ENCODE measurements around the gene PCNX2. TPM values are rescaled to one million over a fixed set of nuclear protein-coding genes. Genes with fewer than 3 reads are reported as not detected.

Gene PCNX2
- total and polyA plus RNA-seq, 3 donors from 2014 or later = 8.4 to 28.9 (median 27.6) TPM

GRCh38 chr1:233281711-233282581 lies 13.6 kb downstream of the PCNX2 start:
- Histone ChIP-seq H3K4me3 (no peak overlapping the region), H3K36me3 (ENCODE audit: low read depth, missing control alignments) (no peaks in the 10 kb centered on the region), H3K27ac (no peak overlapping the region), H3K27me3 (no peaks in the 10 kb centered on the region), H3K4me1 (no peaks in the 10 kb centered on the region), H3K9me3 (no peaks in the 10 kb centered on the region)
- 88% methylated on average over 8 of the region's 8 CpGs for WGBS, 2 donors
- no peak for TF ChIP-seq POLR2A (IDR thresholded peaks at IDR 0.05)
- no peak for TF ChIP-seq CTCF (IDR thresholded peaks at IDR 0.05)
- intact Hi-C loops (cut with DNase I; ENCODE audit: low total_unique reads) = no loop called here
- DNase-seq = no peak

- H3K9me3 ChIP-seq = no peaks in the 10 kb centered on the region
- 92 to 94% methylated on average over 2 of the region's 2 CpGs for WGBS, 2 donors
- H3K4me1 ChIP-seq = no peaks in the 10 kb centered on the region
- intact Hi-C loops (cut with DNase I; ENCODE audit: low total_unique reads) = no loop called here
- H3K4me3 ChIP-seq = no peak overlapping the region
- no peak for TF ChIP-seq POLR2A (IDR thresholded peaks at IDR 0.05)
- no peak for TF ChIP-seq CTCF (IDR thresholded peaks at IDR 0.05)
- H3K27ac ChIP-seq = no peak overlapping the region
- H3K27me3 ChIP-seq = no peaks in the 10 kb centered on the region
- H3K36me3 ChIP-seq (ENCODE audit: low read depth, missing control alignments) = no peaks in the 10 kb centered on the region
- DNase-seq = no peak
Measured at GRCh38 chr1:233279971-233280370, 15.6 kb downstream of the PCNX2 start.

- intact Hi-C loops (cut with DNase I; ENCODE audit: low total_unique reads) = no loop called here
- WGBS, 2 donors = 85 to 93% methylated on average over 1 of the region's 1 CpG
- no peaks in the 10 kb centered on the region for H3K27me3 ChIP-seq
- DNase-seq = no peak
- H3K36me3 ChIP-seq (ENCODE audit: low read depth, missing control alignments) = no peaks in the 10 kb centered on the region
- no peak overlapping the region for H3K27ac ChIP-seq
- no peak overlapping the region for H3K4me3 ChIP-seq
- no peak for TF ChIP-seq POLR2A (IDR thresholded peaks at IDR 0.05)
- TF ChIP-seq CTCF (IDR thresholded peaks at IDR 0.05) = no peak
- H3K4me1 ChIP-seq = no peaks in the 10 kb centered on the region
- H3K9me3 ChIP-seq = no peaks in the 10 kb centered on the region
Measured at GRCh38 chr1:233278631-233279030, 16.9 kb downstream of the PCNX2 start.

GRCh38 chr1:233277637-233278606 lies 17.6 kb downstream of the PCNX2 start:
- WGBS, 2 donors = 77 to 81% methylated on average over 7 of the region's 7 CpGs

More at GRCh38 chr1:233277637-233278606, 17.6 kb downstream of the PCNX2 start:
- H3K27me3 ChIP-seq = no peaks in the 10 kb centered on the region
- no peak overlapping the region for H3K4me3 ChIP-seq
- H3K36me3 ChIP-seq (ENCODE audit: low read depth, missing control alignments) = no peaks in the 10 kb centered on the region
- no peak for DNase-seq
- no peaks in the 10 kb centered on the region for H3K4me1 ChIP-seq
- TF ChIP-seq POLR2A (IDR thresholded peaks at IDR 0.05) (no peak), CTCF (IDR thresholded peaks at IDR 0.05) (no peak)
- H3K27ac ChIP-seq = no peak overlapping the region
- intact Hi-C loops (cut with DNase I; ENCODE audit: low total_unique reads) = no loop called here
- H3K9me3 ChIP-seq = no peaks in the 10 kb centered on the region

Measured in testis (tissue), 3 donors.